ENCODE measurements around the gene GOSR1. TPM values are rescaled to one million over a fixed set of nuclear protein-coding genes. Genes with fewer than 3 reads are reported as not detected.

The GOSR1 gene
- total RNA-seq, 2 donors from 2014 or later: 48.7 to 53.9 TPM

DNA sequence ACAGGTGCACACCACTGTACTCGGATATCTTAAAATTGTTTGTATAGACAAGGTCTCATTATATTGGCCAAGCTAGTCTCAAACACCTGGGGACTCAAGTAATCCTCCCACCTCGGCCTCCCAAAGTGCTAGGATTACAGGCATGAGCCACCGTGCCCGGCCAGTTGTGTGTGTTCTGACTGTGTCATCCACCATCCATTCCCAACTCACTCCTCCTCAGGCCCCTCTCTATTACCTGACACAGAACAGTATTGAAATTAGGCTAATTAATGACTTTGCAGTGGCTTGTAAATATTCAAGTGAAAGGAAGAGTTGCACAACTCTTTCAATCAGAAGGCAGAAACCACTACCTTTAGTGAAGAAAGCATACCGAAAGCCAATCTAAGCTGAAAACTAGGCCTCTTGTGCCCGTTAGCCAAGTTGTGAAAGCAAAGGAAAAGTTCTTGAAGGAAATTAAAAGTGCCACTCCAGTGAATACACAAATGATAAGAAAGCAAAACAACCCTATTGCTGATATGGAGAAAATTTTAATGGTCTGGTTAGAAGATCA, 28.7 kb downstream of the GOSR1 start:
- Histone ChIP-seq H3K4me1 (no peaks in the 10 kb centered on the region), H3K9ac (ENCODE audit: low read depth in 2 of 2, low read length in 2 of 2) (no peak overlapping the region), H3K36me3 (peaks cover 7% of the 10 kb centered on the region), H3K27ac (no peak overlapping the region), H3K4me3 (no peak overlapping the region), H3K9me3 (no peaks in the 10 kb centered on the region), H3K27me3 (no peaks in the 10 kb centered on the region)
- TF ChIP-seq, protein P1, sequence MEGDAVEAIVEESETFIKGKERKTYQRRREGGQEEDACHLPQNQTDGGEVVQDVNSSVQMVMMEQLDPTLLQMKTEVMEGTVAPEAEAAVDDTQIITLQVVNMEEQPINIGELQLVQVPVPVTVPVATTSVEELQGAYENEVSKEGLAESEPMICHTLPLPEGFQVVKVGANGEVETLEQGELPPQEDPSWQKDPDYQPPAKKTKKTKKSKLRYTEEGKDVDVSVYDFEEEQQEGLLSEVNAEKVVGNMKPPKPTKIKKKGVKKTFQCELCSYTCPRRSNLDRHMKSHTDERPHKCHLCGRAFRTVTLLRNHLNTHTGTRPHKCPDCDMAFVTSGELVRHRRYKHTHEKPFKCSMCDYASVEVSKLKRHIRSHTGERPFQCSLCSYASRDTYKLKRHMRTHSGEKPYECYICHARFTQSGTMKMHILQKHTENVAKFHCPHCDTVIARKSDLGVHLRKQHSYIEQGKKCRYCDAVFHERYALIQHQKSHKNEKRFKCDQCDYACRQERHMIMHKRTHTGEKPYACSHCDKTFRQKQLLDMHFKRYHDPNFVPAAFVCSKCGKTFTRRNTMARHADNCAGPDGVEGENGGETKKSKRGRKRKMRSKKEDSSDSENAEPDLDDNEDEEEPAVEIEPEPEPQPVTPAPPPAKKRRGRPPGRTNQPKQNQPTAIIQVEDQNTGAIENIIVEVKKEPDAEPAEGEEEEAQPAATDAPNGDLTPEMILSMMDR (IDR thresholded peaks at IDR 0.05): no peak
- no peak for DNase-seq
- intact Hi-C loops (cut with DNase I): no loop called here

DNA sequence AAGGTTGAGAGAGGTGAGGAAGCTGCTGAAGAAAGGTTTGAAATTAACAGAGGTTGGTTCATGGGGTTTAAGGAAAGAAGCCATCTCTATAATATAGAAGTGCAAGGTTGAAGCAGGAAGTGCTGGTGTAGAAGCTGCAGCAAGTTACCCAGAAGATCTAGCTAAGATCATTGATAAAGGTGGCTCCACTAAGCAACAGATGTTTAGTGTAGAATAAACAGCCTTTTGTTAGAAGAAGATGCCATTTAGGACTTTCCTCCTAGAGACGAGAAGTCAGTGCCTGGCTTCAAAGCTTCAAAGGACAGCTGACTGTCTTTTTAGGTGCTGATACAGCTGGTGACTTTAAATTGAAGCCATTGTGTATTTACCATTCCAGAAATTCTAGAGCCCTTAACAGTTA, 29.3 kb downstream of the GOSR1 start:
- H3K4me1 ChIP-seq: no peaks in the 10 kb centered on the region
- H3K9me3 ChIP-seq: no peaks in the 10 kb centered on the region
- H3K4me3 ChIP-seq: no peak overlapping the region
- no peak for DNase-seq
- TF ChIP-seq, protein P1 (IDR thresholded peaks at IDR 0.05): no peak
- H3K27ac ChIP-seq: no peak overlapping the region
- peaks cover 3% of the 10 kb centered on the region for H3K36me3 ChIP-seq
- H3K27me3 ChIP-seq: no peaks in the 10 kb centered on the region
- intact Hi-C loops (cut with DNase I): no loop called here
- no peak overlapping the region for H3K9ac ChIP-seq (ENCODE audit: low read depth in 2 of 2, low read length in 2 of 2)

DNA sequence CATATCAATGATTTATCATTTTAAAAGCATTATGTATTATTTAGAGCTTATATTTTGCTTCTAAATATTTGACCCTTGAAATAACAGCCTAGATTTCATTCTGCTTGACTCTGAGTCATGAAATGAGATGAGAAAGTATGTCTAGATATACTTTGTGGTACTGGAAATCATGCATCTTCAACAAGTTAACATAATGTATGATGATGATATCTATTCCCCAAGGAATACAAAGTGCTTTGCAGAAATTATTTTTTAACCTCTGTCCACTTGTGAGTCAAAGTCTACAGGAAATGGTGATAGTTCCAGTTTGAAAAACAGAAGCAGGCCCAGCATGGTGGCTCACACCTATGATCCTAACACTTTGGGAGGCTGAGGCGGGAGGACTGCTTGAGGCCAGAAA, 36.1 kb downstream of the GOSR1 start:
- no peak overlapping the region for H3K9ac ChIP-seq (ENCODE audit: low read depth in 2 of 2, low read length in 2 of 2)
- TF ChIP-seq, protein P1 (IDR thresholded peaks at IDR 0.05): no peak
- H3K27ac ChIP-seq: no peak overlapping the region
- intact Hi-C loops (cut with DNase I): no loop called here
- no peak for DNase-seq
- H3K27me3 ChIP-seq: no peaks in the 10 kb centered on the region
- H3K36me3 ChIP-seq: no peaks in the 10 kb centered on the region
- no peaks in the 10 kb centered on the region for H3K4me1 ChIP-seq
- H3K4me3 ChIP-seq: no peak overlapping the region
- no peaks in the 10 kb centered on the region for H3K9me3 ChIP-seq

DNA sequence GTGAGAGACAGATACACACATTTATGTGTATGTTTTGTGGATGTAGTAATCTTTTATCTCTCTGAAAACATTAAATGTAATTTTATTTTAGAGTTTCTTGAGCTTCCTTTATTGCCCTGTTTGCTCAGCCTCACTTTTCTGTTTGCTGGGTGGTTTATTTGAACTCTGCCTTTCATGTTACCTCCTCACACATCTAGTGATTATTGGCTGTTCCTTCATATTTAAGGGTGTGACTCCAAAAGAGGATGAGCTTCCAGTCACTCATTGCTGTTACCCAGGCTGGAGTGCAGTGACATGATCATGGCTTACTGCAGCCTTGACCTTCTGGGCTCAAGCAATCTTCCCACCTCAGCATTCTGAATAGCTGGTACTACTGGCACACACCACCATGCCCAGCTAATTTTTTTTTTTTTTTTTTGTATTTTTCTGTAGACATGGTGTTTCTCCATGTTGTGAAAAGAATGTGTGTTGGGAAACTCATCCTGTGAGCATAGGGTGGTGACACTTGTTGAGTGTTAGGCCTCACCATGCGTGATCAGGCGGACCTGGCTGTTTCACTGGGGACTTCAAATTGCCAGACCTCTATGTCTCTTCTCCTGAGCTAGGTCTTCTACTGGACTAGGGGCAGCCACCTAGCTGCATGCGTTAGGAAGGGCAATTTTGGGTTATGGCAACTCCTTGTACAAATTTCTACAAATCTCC, 37.8 kb downstream of the GOSR1 start:
- no peaks in the 10 kb centered on the region for H3K27me3 ChIP-seq
- DNase-seq: no peak
- H3K27ac ChIP-seq: no peak overlapping the region
- no peaks in the 10 kb centered on the region for H3K9me3 ChIP-seq
- no peaks in the 10 kb centered on the region for H3K36me3 ChIP-seq
- H3K9ac ChIP-seq (ENCODE audit: low read depth in 2 of 2, low read length in 2 of 2): no peak overlapping the region
- TF ChIP-seq, protein P1 (IDR thresholded peaks at IDR 0.05): no peak
- intact Hi-C loops (cut with DNase I): no loop called here
- no peak overlapping the region for H3K4me3 ChIP-seq
- H3K4me1 ChIP-seq: no peaks in the 10 kb centered on the region

DNA sequence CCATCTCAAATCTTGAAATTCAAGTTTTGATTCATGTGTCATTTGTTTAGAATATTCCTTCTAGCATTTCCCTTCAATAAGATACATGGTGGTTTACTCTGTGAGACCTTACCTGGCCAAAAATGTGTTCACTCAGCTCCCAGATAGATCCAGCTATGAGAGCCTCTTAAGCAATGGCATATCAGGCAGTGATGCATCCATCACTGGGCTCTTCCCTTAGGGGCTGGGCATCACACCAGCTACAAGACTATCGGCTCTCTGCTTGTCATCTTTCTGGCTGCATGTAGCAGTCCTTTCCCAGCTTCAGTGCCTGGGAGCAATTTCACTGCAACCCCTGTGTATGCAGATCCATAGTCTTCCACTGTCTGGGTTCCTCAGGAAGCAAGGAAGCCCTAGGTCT, 40.6 kb downstream of the GOSR1 start:
- H3K4me3 ChIP-seq: no peak overlapping the region
- TF ChIP-seq, protein P1 (IDR thresholded peaks at IDR 0.05): no peak
- no peaks in the 10 kb centered on the region for H3K4me1 ChIP-seq
- H3K9ac ChIP-seq (ENCODE audit: low read depth in 2 of 2, low read length in 2 of 2): no peak overlapping the region
- no peak for DNase-seq
- no peaks in the 10 kb centered on the region for H3K27me3 ChIP-seq
- intact Hi-C loops (cut with DNase I): no loop called here
- H3K9me3 ChIP-seq: no peaks in the 10 kb centered on the region
- no peaks in the 10 kb centered on the region for H3K36me3 ChIP-seq
- H3K27ac ChIP-seq: no peak overlapping the region

All from colonic mucosa (tissue), 4 donors.